Testis (tissue), 2 donors: ENCODE data around the gene GABRQ.

Source experiments
- POLR2A ChIP-seq: fragments of 450-650 bp; IDR thresholded peaks from one replicate; pipeline ENCODE4 v1.6.1; 2017; ENCODE audit warnings: antibody characterized with exemption, mild to moderate bottlenecking, moderate library complexity
- TF ChIP-seq, protein P1 (sequence below), 3 experiments: fragments of 450-650 bp in 2 of 3; fragments of 200-600 bp in 1 of 3; sonication (generic) in 1 of 3; IDR thresholded peaks; one replicate each; pipeline ENCODE4 v1.5.1; 2016 to 2019; ENCODE audit warnings: antibody characterized with exemption in 3 of 3, mild to moderate bottlenecking in 2 of 3, moderate library complexity in 1 of 3

DNA sequence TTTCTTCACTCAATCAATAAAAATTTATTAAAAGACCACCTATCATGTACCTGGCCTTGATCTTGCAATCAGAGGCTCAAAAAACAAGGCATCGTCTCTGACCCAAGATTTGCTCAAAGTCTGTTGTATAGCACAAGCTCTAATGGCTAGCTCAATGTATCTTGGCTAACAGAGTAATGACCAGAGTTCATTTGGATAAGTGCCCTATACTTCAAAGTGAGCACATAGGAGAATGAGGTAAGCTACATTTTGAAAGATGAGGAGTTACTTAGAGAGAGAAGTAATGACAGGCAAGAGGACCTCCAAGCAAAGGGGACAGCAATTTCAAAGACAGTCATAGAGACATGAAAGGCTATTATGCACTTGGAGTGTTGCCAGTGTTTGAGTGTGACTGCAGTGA is 22.9 kb upstream of the GABRQ start:
- TF ChIP-seq, protein P1, sequence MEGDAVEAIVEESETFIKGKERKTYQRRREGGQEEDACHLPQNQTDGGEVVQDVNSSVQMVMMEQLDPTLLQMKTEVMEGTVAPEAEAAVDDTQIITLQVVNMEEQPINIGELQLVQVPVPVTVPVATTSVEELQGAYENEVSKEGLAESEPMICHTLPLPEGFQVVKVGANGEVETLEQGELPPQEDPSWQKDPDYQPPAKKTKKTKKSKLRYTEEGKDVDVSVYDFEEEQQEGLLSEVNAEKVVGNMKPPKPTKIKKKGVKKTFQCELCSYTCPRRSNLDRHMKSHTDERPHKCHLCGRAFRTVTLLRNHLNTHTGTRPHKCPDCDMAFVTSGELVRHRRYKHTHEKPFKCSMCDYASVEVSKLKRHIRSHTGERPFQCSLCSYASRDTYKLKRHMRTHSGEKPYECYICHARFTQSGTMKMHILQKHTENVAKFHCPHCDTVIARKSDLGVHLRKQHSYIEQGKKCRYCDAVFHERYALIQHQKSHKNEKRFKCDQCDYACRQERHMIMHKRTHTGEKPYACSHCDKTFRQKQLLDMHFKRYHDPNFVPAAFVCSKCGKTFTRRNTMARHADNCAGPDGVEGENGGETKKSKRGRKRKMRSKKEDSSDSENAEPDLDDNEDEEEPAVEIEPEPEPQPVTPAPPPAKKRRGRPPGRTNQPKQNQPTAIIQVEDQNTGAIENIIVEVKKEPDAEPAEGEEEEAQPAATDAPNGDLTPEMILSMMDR (IDR thresholded peaks at IDR 0.05): no peak
- TF ChIP-seq POLR2A: no peak
